DMS153 treated with DMSO at 0.1 percent for 48 hours (cell line): ENCODE results near the gene THBS1.

Source experiments
- DNase-seq: peaks from one replicate; lab custom pipeline; 2025; ENCODE audit not compliant: unreplicated experiment; lab: John Stamatoyannopoulos, UW

The THBS1 gene

DNA sequence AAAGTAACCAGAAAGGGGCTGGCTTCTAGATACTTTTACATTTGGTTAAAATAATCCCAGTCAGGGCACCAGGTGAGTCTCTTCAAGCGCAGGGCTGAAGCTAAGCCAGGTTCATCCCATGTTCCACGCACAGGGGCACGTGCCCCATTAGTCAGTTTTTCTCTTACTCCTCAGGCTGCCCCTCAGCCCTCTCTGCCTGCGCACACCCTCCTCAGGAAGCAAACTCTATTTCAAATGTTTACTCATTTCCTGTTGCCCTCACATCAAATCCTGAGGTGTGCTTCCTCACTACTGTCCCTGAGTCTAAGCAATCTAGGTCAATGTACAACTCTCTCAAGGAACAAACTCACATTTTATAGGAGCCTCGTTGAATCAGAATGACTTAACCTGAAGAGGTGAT lies 48.5 kb downstream of the THBS1 start:
- DNase-seq, result no peak

DNA sequence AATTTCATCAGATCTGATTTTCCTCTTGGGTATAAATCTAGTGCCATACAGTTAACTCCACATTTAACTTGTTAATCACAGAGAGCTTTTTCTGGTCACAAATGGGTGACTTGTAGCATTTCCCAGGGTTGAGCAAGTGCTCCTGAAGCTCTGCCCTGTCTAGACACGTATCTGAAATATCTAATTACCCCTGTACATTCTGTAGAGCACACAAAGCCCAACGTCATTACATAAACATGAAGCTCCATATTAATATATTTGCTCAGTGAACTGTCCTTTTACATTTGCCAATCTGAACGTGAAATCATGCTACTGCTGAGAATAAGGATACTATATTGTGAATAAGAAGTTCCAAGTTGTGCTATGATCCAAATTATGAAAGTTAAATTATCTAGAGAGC lies 49.0 kb downstream of the THBS1 start:
- no peak for DNase-seq

DNA sequence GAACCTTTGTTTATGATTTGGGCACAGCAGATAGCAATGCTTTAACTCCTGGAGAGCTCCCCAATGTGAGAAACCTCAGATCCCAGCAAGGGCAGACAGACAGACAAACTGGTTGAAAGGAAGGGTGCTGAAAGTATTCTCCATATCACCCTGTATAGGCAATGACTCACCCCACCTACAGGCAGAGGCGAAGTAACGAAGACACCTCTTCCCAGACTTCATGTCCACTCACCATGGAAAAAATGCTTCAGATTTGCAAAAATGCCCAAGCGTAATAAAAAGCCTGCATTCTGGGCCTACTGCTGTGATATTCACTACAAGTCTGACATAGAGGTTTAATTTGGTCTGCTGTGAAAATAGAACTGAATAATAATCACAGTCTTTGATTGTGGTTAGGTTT lies 50.5 kb downstream of the THBS1 start:
- no peak for DNase-seq

DNA sequence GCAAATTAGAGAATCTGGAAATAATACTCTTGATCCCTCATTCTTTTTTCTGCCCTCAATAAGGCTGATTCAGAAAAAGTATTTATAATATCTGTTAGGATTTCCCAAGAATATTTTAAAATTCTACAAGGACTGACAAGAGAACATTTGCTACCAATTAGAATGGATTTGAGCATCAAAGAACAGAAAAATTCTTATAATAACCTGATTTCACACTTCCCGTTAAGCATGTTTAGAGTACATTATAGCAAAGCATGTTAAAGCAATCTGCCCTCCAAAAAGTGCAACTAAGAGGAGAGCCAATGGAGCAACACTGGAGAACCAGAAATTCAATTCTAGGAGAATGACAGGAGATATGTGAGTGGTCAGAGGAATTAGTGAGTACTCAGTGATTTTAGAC lies 57.2 kb downstream of the THBS1 start:
- no peak for DNase-seq

DNA sequence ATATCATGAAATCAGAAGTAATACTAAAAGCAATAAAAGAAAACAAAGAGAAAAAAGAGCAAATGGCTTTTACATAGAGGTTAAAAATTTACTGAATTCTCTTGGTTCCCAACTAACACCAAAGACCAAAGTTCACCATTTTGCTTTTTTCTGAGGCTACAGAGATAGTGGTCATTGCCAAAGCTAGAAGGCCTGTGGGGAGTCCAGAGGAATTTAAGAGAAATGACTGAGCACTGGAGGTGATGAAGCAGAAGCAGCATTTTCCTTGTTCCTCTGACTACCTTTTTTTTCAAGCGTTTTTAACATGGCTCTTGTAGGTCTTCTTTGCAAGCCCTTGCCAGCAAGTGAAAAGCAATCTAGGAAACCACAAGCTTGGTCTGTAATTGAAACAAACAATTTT lies 58.2 kb downstream of the THBS1 start:
- DNase-seq, result no peak

DNA sequence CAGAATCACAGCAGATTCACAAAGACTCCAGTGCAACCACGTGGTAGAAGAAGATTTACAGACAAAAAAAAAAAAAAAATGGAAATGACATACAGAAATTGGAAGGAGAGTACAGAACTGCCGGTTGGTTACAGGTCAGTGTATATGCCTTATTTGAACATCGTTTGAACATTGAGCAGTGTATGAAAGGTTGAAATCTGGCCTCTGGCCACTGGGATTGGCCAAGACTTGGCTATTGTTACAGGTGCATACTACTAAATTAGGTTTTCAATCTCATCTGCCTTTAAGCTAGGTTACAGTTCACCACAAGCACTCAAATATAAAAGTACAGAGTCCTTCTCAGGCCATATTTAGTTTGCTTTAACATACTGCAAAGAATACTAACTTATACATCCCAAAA lies 59.8 kb downstream of the THBS1 start:
- no peak for DNase-seq

DNA sequence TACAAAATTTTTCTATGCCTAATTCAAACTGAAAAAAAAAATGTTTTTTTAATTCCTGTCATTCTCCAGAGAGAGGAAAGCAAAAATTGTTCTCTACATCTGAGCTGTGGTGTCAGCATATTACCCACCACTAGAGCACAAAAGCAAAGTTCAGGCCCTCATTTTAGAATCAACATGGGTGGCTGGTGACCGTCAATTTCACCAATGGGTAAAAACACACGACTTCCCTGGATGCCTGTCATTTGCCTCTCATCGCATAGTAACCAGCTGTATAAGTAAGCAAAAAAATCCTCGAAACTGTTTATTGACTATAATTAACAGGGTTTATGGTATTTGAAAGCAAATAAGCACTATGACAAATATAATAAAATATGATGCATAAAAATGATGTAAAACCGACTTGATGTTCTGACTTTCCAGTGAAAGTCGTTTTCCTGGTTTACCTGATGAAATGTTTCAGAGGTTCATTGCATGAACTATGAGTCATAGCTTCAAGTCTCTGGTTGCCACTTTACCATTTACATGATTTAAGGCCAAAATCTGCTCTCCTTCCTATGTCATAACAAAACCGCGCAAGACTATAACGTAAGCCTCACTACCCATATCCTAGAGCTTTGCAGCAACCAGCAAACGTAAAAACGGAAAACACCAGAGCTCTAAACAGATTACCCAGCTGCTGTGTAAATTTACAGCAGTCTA lies 60.5 kb downstream of the THBS1 start:
- no peak for DNase-seq

DNA sequence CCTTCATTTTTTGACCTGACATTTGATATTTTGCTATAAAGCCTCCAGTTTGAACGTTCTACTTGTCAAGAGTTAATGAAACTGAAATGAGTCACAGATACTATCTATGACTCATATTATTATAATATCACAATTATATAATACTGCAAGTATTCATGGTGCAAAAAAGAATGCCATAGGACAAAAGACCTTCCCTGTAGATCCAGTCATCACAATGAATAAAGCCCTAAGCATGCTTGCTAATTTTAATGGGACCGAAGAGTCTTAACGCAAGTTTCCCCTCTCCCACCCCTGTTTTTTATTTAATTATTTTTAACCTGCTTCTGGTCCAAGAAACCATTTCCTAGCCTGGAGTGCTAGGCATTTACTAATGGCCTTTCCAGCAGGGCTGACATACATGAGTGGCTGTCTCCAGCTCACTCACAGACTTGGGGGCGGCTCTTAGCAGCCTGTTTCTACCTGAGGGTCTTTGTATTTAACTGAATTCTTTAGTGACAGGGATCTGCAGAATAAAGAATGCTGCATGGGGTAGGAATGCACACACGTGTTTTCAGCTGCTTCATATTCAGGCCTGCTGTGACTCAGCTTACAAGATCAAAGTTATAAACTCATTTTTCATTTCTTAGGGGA lies 61.2 kb downstream of the THBS1 start:
- no peak for DNase-seq

DNA sequence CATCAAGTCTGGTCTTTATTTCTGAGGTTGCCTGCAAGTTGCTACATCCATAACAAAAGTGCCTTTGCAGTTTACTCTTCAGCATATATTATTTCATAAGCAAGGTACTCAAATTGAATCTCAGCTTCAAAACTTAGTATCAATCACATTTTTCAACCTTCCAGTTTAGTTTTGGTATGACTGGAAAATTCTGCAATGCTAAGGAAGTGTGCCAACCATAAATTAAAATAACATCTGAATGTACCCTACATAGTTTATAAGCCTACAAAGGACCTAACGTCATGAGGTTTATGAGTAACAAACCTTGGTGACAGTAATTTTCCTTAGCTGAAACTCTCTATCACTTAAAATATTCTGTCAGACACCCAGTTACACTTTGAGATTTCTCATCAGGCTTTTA lies 62.8 kb downstream of the THBS1 start:
- no peak for DNase-seq

DNA sequence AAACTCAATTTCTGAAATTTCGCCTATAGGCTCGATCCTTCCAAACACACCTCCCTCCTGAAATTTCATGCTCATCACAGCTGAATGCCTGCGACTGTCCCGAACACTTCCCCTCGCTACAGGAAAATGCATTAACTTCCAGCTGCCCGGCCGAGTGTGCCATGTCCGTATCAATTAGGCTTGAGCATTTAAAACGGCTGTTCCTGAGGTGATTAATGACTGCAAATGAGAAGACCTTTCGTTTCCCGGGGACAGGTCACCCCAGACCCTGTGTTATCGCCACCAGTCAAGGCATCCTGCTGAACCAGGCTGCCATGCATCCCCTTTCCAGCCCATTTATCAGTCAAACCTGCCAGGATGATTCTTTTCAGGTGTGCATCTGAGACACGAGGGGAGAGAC lies 63.3 kb downstream of the THBS1 start:
- DNase-seq, result no peak

DNA sequence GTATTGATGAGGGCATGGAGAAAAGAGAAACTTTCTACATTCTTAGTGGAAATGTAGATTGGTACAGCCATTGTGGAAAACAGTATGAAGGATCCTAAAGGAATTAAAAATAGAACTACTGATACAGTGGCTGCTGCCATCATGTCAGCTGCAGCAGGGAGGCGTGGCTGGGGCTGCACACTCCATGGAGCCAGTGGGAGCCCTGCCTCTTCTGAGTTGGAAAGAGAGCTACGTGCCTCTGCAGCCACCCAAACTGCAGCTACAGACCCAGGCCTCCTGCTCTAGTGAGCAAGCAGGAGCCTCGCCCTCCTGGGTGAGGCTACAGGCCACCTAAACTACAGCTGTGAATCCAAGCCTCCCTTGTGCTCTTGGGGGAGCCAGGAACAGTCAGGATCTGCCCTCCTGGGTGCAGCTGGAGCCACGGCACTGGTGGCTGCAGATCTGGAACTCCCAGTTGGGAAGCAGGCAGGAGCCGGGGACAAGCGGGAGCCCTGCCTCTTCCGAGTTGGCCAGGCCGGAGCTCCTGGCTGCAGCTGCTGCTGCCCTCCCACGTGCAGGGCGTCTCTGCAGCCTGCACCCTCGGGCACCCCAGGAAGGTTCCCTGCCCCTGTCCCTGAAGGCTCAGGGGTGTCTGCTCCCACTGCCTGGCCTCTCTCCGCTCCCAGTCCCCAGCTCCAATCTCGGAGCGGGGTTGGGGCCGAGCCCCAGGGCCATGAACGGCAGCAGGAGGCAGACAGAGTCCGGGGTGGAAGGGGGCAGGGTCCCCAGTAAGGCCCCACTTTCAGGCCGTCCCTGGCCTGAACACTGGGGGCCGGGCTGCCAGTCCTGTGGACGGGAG lies 64.5 kb downstream of the THBS1 start:
- DNase-seq, result no peak

DNA sequence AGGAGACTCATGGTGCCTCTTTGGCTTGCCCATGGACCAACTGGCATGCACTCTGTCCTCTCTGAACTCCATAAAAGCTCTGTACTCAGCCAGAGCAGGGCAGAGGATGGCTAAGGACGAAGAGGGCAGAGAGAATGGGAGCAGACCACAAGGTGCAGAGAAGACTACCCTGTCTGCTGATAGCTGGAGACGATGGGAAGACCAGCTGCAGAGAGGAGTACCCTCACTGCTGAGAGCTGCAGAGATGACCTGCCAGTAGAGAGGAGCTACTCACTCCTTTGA lies 65.0 kb downstream of the THBS1 start:
- DNase-seq, result no peak

DNA sequence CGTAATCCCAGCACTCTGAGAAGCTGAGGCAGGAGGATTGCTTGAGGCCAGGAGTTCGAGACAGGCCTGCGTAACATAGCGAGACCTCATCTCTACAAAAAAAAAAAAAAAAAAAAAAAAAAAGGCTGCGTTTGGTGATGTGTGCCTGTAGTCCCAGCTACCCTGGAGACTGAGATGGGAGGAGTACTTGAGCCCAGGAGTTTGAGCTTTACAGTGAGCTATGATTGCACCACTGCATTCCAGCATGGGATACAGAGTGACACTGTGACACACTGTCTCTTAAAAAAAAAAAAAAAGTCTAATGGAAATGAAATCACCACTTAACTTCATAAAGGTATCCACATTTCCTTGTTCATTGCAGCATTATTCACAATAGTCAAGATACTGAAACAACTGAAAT lies 65.5 kb downstream of the THBS1 start:
- no peak for DNase-seq
